Subcutaneous abdominal adipose tissue (tissue), 5 donors: Measurements from ENCODE around the gene COL1A2.

Experiments
- H3K27ac ChIP-seq: one replicate; pipeline ENCODE4 v1.7.0; 2013; ENCODE audit warnings: low read depth, mild to moderate bottlenecking, inconsistent platforms, low read length, moderate library complexity
- H3K27me3 ChIP-seq, 5 donors: one replicate each; pipeline ENCODE4 v1.7.0; 2013; ENCODE audit warnings: low read length in 5 of 5, inconsistent platforms in 1 of 5; ENCODE audit not compliant: control insufficient read depth in 5 of 5, insufficient read depth in 4 of 5
- H3K36me3 ChIP-seq, 5 donors: one replicate each; pipeline ENCODE4 v1.7.0; 2013; ENCODE audit warnings: low read length in 5 of 5; ENCODE audit not compliant: control insufficient read depth in 5 of 5, insufficient read depth in 5 of 5
- H3K4me1 ChIP-seq, 5 donors: one replicate each; pipeline ENCODE4 v1.7.0; 2013; ENCODE audit warnings: low read length in 5 of 5, mild to moderate bottlenecking in 3 of 5, moderate library complexity in 1 of 5; ENCODE audit not compliant: control insufficient read depth in 5 of 5, insufficient read depth in 5 of 5
- H3K4me3 ChIP-seq, 5 donors: one replicate each; pipeline ENCODE4 v1.7.0; 2013; ENCODE audit warnings: low read length in 5 of 5, low read depth in 1 of 5
- H3K9ac ChIP-seq, 5 donors: one replicate each; pipeline ENCODE4 v1.7.0; 2013; ENCODE audit warnings: low read length in 5 of 5, mild to moderate bottlenecking in 4 of 5, moderate library complexity in 3 of 5
- H3K9me3 ChIP-seq, 5 donors: one replicate each; pipeline ENCODE4 v1.7.0; 2013; ENCODE audit warnings: low read length in 5 of 5; ENCODE audit not compliant: control insufficient read depth in 5 of 5
- donor health status: healthy.
- donor health status: healthy.
- donor health status: healthy.
- donor health status: healthy.
- donor health status: healthy.

The COL1A2 gene

DNA sequence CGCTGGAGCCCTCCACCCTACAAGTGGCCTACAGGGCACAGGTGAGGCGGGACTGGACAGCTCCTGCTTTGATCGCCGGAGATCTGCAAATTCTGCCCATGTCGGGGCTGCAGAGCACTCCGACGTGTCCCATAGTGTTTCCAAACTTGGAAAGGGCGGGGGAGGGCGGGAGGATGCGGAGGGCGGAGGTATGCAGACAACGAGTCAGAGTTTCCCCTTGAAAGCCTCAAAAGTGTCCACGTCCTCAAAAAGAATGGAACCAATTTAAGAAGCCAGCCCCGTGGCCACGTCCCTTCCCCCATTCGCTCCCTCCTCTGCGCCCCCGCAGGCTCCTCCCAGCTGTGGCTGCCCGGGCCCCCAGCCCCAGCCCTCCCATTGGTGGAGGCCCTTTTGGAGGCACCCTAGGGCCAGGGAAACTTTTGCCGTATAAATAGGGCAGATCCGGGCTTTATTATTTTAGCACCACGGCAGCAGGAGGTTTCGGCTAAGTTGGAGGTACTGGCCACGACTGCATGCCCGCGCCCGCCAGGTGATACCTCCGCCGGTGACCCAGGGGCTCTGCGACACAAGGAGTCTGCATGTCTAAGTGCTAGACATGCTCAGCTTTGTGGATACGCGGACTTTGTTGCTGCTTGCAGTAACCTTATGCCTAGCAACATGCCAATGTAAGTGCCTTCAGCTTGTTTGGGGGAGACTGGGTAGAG is at the start of gene COL1A2:
TSS of gene COL1A2 (plus strand) at position 459 of the 704 bp plus-strand sequence. CDS start at position 596, 137 bp downstream.
- H3K4me3 ChIP-seq: peak within 1 kb of the TSS; percentile 46 to 86 (median 76)
- H3K27ac ChIP-seq: peak within 1 kb of the TSS; percentile 52
- peaks cover 8 to 24% (median 16%) of the 10 kb centered on the region in 5 donors for H3K27me3 ChIP-seq
- peak within 1 kb of the TSS in 4 of 5 donors; percentile 12 to 64 (median 56) for H3K9ac ChIP-seq
- no peaks in the 10 kb centered on the region for H3K9me3 ChIP-seq
- no peaks in the 10 kb centered on the region for H3K36me3 ChIP-seq
- peaks cover 0 to 19% (median 9%) of the 10 kb centered on the region in 5 donors for H3K4me1 ChIP-seq

DNA sequence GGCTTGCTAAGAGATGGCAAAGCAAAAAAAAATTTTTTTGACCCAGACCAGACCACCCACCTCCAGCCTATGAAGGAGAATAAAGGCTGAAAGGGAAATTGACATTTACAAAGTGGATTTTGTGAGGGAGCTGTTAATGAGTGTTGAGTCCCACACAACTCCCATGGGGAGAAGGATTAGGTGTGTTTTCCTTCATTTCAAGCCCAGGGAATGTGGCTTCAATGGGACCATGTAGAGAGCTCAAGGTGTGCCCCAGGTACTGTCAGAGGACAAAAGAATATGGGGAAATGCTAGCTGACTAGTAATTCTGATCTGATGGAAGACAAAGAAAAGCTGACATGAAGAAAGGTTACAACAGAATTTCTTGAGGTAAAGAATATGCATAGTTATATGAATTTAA is 48.8 kb upstream of the COL1A2 start:
- H3K36me3 ChIP-seq: no peaks in the 10 kb centered on the region
- H3K4me1 ChIP-seq: peaks cover 0 to 8% (median 4%) of the 10 kb centered on the region in 5 donors
- H3K4me3 ChIP-seq: no peak overlapping the region
- no peak overlapping the region for H3K27ac ChIP-seq
- H3K27me3 ChIP-seq: no peaks in the 10 kb centered on the region
- no peaks in the 10 kb centered on the region for H3K9me3 ChIP-seq
- H3K9ac ChIP-seq: no peak overlapping the region

GRCh38 chr7:94348142-94348541 is 46.6 kb upstream of the COL1A2 start:
- no peaks in the 10 kb centered on the region for H3K27me3 ChIP-seq
- H3K4me3 ChIP-seq: no peak overlapping the region
- peaks cover 0 to 8% (median 4%) of the 10 kb centered on the region in 5 donors for H3K4me1 ChIP-seq
- H3K9me3 ChIP-seq: no peaks in the 10 kb centered on the region
- no peak overlapping the region for H3K9ac ChIP-seq
- H3K36me3 ChIP-seq: no peaks in the 10 kb centered on the region
- no peak overlapping the region for H3K27ac ChIP-seq

DNA sequence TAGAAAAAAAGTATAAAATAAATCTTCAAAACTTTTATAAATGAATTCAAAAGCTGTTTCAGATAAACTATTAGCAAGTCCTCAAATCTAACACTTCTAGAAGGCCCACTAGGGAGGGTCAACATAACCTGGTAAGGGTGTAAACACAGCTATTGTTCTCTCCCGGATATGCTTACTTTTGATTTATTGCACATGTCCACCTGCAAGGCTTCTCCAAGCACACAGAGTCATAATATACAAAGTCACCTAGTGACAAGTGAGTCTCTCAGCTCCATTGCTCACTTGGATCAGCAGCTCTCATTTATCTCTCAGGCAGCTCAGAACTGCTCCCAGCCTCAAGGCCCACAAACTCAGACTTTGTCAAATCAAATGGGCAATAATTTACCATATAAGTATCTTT is 44.0 kb upstream of the COL1A2 start:
- Histone ChIP-seq H3K27ac (no peak overlapping the region), H3K27me3 (no peaks in the 10 kb centered on the region), H3K4me3 (no peak overlapping the region), H3K4me1 (peaks cover 0 to 8% (median 4%) of the 10 kb centered on the region in 5 donors), H3K9ac (no peak overlapping the region), H3K9me3 (no peaks in the 10 kb centered on the region), H3K36me3 (no peaks in the 10 kb centered on the region)

GRCh38 chr7:94351703-94352102 is 43.0 kb upstream of the COL1A2 start:
- no peak overlapping the region for H3K27ac ChIP-seq

DNA sequence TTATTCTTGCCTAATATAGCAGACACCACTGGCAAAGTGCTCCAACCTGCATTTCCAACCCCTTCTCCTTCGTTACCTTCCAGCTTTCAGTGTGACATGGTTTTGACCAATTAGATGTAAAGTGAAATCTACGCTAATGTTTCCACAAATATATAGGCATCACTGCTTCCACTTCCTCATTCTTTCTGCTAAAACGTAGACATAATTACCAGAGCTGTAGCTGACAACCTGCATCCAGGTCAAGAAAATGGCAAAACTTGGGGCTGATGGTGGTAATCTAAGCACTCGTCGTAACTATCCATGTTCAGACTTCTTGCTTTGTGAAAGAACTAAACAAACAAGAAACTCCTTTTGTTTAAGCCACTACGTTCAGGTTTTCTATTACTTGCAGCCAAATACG is 41.8 kb upstream of the COL1A2 start:
- no peak overlapping the region for H3K27ac ChIP-seq
- no peak overlapping the region for H3K4me3 ChIP-seq

More at GRCh38 chr7:94351703-94352102, 43.0 kb upstream of the COL1A2 start:
- Histone ChIP-seq H3K9me3 (no peaks in the 10 kb centered on the region), H3K27me3 (no peaks in the 10 kb centered on the region), H3K4me3 (no peak overlapping the region), H3K9ac (no peak overlapping the region), H3K36me3 (no peaks in the 10 kb centered on the region), H3K4me1 (peaks cover 0 to 8% (median 4%) of the 10 kb centered on the region in 5 donors)

GRCh38 chr7:94354953-94355352 is 39.7 kb upstream of the COL1A2 start:
- no peak overlapping the region for H3K4me3 ChIP-seq
- no peaks in the 10 kb centered on the region for H3K9me3 ChIP-seq
- no peak overlapping the region for H3K9ac ChIP-seq
- H3K27ac ChIP-seq: no peak overlapping the region
- H3K4me1 ChIP-seq: no peaks in the 10 kb centered on the region
- H3K36me3 ChIP-seq: no peaks in the 10 kb centered on the region
- no peaks in the 10 kb centered on the region for H3K27me3 ChIP-seq

More for the DNA sequence above, 41.8 kb upstream of the COL1A2 start:
- no peaks in the 10 kb centered on the region for H3K9me3 ChIP-seq
- no peak overlapping the region for H3K9ac ChIP-seq
- H3K36me3 ChIP-seq: no peaks in the 10 kb centered on the region
- H3K27me3 ChIP-seq: no peaks in the 10 kb centered on the region
- H3K4me1 ChIP-seq: peaks cover 0 to 4% (median 0%) of the 10 kb centered on the region in 5 donors

DNA sequence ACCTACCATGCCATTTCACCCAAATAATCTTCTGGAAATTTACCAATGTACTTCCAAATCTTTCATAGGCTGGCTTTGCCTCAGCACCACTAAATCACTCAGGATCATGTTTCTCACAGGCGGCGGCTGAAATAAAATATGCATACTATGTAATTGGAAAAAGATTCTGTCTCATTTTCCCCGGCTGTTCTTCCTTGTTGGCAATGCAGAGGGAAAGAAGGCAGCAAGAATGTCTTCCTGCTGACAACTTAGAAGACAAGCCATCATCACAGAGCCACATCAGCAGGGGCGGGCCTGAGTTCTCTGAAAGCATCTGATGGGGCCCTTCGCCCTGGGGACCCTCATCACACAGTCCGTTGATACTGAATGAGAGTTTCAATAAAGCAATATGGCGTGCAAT is 39.2 kb upstream of the COL1A2 start:
- H3K36me3 ChIP-seq: no peaks in the 10 kb centered on the region
- no peaks in the 10 kb centered on the region for H3K9me3 ChIP-seq
- no peaks in the 10 kb centered on the region for H3K27me3 ChIP-seq
- H3K27ac ChIP-seq: no peak overlapping the region
- H3K4me3 ChIP-seq: no peak overlapping the region
- H3K4me1 ChIP-seq: no peaks in the 10 kb centered on the region
- H3K9ac ChIP-seq: no peak overlapping the region

GRCh38 chr7:94357076-94357475 is 37.6 kb upstream of the COL1A2 start:
- Histone ChIP-seq H3K27ac (no peak overlapping the region), H3K9ac (no peak overlapping the region), H3K36me3 (no peaks in the 10 kb centered on the region), H3K27me3 (no peaks in the 10 kb centered on the region), H3K4me1 (no peaks in the 10 kb centered on the region), H3K4me3 (no peak overlapping the region), H3K9me3 (no peaks in the 10 kb centered on the region)

- Histone ChIP-seq H3K9ac (no peak overlapping the region), H3K4me1 (no peaks in the 10 kb centered on the region), H3K36me3 (no peaks in the 10 kb centered on the region), H3K4me3 (no peak overlapping the region), H3K27me3 (no peaks in the 10 kb centered on the region), H3K27ac (no peak overlapping the region), H3K9me3 (no peaks in the 10 kb centered on the region)
These were observed 33.8 kb upstream of the COL1A2 start for GRCh38 chr7:94360926-94361325.
